ENCODE measurements around the gene MT1X.

MT1X gene

GRCh38 chr16:56689171-56689570, 6.9 kb downstream of the MT1X start:
- no peak for TF ChIP-seq CTCF (IDR thresholded peaks at IDR 0.05)

- no peak for TF ChIP-seq CTCF (IDR thresholded peaks at IDR 0.05)
Measured at GRCh38 chr16:56690420-56691122, 8.3 kb downstream of the MT1X start.

GRCh38 chr16:56691885-56692284, 9.6 kb downstream of the MT1X start:
- TF ChIP-seq CTCF (IDR thresholded peaks at IDR 0.05): no peak

GRCh38 chr16:56695246-56695645, 13.0 kb downstream of the MT1X start:
- no peak for TF ChIP-seq CTCF (IDR thresholded peaks at IDR 0.05)

- no peak for TF ChIP-seq CTCF (IDR thresholded peaks at IDR 0.05)
Measured at GRCh38 chr16:56697456-56698155, 15.3 kb downstream of the MT1X start.

GRCh38 chr16:56700195-56700594, 17.9 kb downstream of the MT1X start:
- TF ChIP-seq CTCF (IDR thresholded peaks at IDR 0.05): no peak

GRCh38 chr16:56700631-56701030, 18.4 kb downstream of the MT1X start:
- no peak for TF ChIP-seq CTCF (IDR thresholded peaks at IDR 0.05)

All from LNCAP (cell line).